Liver (tissue), 3 donors: ENCODE measurements around the gene WDFY3.

Source experiments
- ATF3 ChIP-seq: IDR thresholded peaks from 2 replicates; pipeline ENCODE4 v1.6.1; 2016; ENCODE audit warnings: antibody characterized with exemption
- CTCF ChIP-seq: fragments of 150-350 bp; IDR thresholded peaks from 2 replicates; pipeline ENCODE4 v1.5.1; 2017; ENCODE audit warnings: improper control_type of control experiment, low read depth, low read length; ENCODE audit not compliant: missing input control
- EGR1 ChIP-seq, 2 donors: IDR thresholded peaks; 2 replicates each; pipeline ENCODE4 v1.6.1; 2016 to 2018; ENCODE audit warnings: antibody characterized with exemption in 2 of 2, low read depth in 2 of 2
- FOXA1 ChIP-seq: IDR thresholded peaks from 2 replicates; pipeline ENCODE4 v1.6.1; 2016; ENCODE audit warnings: antibody characterized with exemption
- JUND ChIP-seq, 2 donors: IDR thresholded peaks; 2 replicates each; pipeline ENCODE4 v1.6.1; 2016; ENCODE audit warnings: antibody characterized with exemption in 2 of 2
- MAX ChIP-seq: IDR thresholded peaks from 2 replicates; pipeline ENCODE4 v1.6.1; 2016; ENCODE audit warnings: antibody characterized with exemption
- RAD21 ChIP-seq, 2 donors: IDR thresholded peaks; 2 replicates each; pipeline ENCODE4 v1.6.1; 2016; ENCODE audit warnings: antibody characterized with exemption in 2 of 2, mild to moderate bottlenecking in 2 of 2
- REST ChIP-seq: IDR thresholded peaks from 2 replicates; pipeline ENCODE4 v1.6.1; 2016; ENCODE audit warnings: antibody characterized with exemption, mild to moderate bottlenecking
- TAF1 ChIP-seq: conservative IDR thresholded peaks from 2 replicates; pipeline ENCODE4 v1.6.1; 2016; ENCODE audit warnings: antibody characterized with exemption, mild to moderate bottlenecking
- YY1 ChIP-seq: IDR thresholded peaks from 2 replicates; pipeline ENCODE4 v1.6.1; 2016; ENCODE audit warnings: antibody characterized with exemption, mild to moderate bottlenecking
- ZBTB33 ChIP-seq: IDR thresholded peaks from 2 replicates; pipeline ENCODE4 v1.6.1; 2016; ENCODE audit warnings: antibody characterized with exemption
- donor health status: healthy.
- donor health status: healthy.

- TF ChIP-seq CTCF (no peak), EGR1 (IDR thresholded peaks at IDR 0.05; ENCODE audit: low read depth in 2 of 2) (no peak), MAX (no peak), ZBTB33 (no peak), REST (no peak), TAF1 (no peak), ATF3 (no peak), FOXA1 (no peak), JUND (IDR thresholded peaks at IDR 0.05) (no peak), RAD21 (IDR thresholded peaks at IDR 0.05) (no peak), YY1 (no peak)
These were observed 69.0 kb downstream of the WDFY3 start for GRCh38 chr4:84897516-84897915.
